HG03575 (cell line): ENCODE data around the gene TMEM151B.
"Not testable (repeated sequence)": the region's sequence is repeated elsewhere in the genome, so short reads cannot be mapped to it uniquely, and the experiment has no call there.

ENCODE experiments used
- ATAC-seq: cut with Tn5 transposase; IDR thresholded peaks from one replicate; pipeline ENCODE4 v1.9.1; 2021; ENCODE audit not compliant: unreplicated experiment, insufficient number of reproducible peaks, low FRiP score; ENCODE audit errors: extremely low read depth

The TMEM151B gene

DNA sequence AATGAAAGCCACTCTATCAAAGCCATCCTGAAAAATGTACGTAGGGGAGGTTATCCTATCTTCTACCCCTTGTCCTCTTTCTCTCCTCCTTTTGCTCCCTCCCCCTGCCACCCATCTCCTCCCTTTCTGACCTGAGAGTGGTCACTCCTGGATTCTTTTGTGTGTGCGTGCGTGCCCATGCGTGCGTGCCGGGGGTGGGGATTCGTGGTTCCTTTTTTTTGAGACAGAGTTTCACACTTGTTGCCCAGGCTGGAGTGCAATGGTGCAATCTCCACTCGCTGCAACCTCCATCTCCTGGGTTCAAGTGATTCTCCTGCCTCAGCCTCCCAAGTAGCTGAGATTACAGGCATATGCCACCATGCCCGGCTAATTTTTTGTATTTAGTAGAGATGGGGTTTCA is 38.8 kb upstream of the TMEM151B start:
- ATAC-seq = not testable (repeated sequence)

- ATAC-seq = no peak
Measured at GRCh38 chr6:44232676-44233566, 37.3 kb upstream of the TMEM151B start.

- no peak for ATAC-seq
Measured at GRCh38 chr6:44233567-44234100, 36.6 kb upstream of the TMEM151B start.

DNA sequence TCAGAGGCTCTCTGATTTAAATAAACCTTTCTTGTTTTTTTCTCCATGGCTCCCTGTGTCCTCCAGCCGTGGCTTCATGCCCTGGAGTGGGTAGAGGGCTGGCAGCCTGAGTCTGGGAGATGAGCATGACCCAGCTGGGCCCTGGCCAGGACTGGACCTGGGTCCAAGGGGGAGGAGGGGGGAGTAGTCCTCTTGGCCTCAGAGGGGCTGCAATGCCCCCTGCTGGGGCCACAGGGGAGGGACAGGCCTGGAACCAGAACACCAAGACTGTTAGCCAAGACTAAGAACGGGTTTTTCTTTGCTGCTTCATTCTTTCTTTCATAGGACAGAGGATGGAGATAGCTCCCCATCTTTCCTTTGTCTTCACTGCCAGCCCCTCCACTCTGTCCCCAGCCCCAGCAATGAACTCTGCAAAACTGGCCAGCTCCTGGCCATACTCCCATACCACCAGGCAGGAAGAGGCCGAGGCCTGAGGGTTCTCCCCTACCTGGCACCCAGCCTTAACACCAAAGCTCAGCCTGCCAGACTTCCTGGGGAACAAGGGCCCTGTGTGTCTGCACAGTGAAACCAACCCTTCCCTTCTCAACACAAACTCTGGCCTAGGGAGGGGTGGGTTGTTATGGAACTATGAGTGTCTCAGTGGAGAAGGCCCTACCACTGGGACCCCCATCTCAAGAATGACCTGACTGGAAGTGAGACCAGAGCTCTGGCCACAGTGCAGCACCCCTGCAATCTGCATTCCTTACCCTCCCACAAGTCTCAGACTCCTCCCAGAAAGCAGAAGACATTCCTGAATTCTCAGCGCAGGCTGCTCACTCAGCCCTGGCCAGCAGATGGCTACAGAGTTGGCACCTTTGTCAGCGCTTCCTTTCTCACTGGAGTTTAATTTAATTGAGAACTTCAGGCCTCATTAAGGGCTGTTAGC is 35.9 kb upstream of the TMEM151B start:
- ATAC-seq = no peak

- no peak for ATAC-seq
Measured at GRCh38 chr6:44235269-44235668, 35.0 kb upstream of the TMEM151B start.

DNA sequence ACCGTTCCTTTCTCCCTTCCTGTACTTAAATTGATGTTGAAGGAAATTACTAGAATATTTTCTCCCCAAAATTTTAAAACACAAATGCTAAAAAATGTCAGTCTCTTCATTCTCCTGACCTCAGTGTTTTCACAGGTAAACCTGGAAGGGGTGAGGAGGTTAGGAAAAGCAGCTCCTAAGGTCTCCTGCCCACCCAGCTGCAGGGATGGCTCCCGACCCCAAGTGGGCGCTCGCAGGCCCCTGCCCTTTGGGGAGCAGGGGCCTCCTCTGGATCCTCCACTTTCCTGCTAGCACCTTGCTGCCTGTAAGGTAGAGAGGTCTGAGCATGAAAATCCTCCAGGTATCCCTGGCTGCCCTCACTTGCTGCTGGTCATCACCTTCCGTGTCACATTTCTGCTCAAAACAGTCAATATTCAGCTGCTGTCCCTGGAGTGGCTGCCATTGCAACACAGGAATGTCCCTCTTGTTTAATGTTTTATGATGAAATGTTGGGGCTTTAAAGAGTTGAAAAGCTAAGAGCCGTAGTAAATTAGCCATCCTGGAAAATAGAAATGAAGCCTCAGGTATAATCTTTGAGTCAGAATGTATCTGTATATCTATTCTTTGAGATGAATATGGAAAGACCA is 34.2 kb upstream of the TMEM151B start:
- no peak for ATAC-seq

DNA sequence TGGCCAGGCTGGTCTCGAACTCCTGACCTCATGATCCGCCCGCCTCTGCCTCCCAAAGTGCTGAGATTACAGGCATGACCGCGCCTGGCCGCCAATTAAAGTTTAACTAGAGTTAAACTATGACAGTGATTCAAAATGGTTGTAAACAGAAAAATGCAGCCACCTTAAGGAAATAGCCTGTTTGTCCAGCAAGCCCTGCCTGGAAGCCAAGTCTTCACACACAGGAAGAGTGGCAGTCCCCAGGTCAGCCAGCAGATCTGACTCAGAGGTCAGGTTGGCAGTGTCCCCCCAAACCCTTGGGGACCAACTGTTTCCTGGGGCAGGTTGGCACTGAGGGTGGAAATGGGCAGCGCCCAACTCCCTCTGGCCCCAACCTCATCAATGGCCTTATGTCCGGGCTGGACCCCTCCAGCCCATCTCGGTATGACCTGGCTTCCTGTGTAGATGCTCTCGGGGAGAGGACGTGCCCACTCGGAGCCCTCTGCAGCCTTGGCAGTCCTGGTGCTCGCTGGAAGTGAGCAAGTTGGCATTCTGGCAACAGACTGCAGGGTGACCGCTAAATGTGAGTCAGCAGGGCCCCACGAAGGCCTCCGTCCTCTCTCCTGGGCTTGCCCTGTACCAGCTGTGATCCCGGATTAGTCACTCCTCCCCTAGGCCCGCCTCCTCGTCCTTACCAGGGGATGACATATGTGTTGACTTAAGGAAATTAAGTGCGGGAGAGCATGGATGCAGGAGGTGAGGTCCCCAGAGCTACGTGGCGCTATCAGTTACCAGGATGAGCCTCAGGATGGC is 33.0 kb upstream of the TMEM151B start:
- no peak for ATAC-seq

DNA sequence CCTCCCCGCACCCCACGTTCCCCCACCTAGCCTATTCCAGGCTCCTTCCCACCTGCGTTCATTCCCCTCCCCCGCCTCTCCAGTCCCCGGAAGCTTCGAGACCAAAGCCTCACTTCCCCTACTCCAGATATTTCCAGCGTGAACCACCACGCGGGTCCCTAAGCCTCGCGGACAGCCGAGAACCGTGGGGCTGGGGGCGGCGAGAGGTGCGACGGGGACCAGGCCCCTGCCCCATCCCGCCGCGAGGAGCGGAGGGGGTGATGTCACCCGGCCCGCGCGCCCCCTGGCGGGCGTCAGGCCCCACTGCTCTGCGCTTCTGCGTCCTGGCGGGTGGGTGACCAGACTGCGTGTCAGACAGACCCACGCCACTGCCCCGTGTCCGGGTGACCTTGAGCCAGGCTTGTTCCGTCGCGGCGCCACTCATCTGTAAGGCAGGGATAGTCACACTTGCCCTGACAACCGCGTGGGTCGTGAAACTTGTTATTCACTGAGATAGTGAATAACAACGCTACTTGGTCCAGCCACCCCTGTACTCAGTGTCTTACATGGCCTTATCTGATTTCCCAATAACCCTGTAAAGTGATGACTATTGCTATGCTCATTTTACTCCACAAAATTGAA is 32.3 kb upstream of the TMEM151B start:
- no peak for ATAC-seq

- no peak for ATAC-seq
Measured at GRCh38 chr6:44238687-44239350, 31.4 kb upstream of the TMEM151B start.

GRCh38 chr6:44243345-44243744 is 26.9 kb upstream of the TMEM151B start:
- ATAC-seq = no peak

DNA sequence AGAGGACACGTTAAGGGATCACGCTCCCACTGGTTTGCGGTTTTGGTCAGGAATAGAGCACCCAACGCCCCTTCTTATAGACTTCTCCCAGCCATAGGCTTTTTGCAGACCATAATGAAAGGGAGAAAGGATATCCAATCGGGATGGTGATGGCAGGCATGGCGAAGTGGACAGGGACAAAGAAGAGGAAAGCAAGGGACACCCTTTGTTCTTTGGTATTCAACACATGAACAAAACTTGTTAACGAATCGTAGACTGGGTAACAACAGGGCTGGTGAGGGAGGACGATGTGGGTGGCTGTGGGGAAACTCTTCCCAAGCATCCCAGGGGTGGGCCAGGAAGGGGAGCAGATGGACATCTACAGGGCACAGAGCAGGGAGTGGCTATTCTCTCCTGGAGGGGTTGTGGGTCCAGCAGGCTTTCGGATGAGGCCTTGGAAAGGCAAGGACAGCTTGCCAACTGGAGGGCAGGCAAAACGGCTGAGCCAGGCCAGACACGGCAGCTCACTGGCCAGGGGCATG is 24.8 kb upstream of the TMEM151B start:
- ATAC-seq = no peak

DNA sequence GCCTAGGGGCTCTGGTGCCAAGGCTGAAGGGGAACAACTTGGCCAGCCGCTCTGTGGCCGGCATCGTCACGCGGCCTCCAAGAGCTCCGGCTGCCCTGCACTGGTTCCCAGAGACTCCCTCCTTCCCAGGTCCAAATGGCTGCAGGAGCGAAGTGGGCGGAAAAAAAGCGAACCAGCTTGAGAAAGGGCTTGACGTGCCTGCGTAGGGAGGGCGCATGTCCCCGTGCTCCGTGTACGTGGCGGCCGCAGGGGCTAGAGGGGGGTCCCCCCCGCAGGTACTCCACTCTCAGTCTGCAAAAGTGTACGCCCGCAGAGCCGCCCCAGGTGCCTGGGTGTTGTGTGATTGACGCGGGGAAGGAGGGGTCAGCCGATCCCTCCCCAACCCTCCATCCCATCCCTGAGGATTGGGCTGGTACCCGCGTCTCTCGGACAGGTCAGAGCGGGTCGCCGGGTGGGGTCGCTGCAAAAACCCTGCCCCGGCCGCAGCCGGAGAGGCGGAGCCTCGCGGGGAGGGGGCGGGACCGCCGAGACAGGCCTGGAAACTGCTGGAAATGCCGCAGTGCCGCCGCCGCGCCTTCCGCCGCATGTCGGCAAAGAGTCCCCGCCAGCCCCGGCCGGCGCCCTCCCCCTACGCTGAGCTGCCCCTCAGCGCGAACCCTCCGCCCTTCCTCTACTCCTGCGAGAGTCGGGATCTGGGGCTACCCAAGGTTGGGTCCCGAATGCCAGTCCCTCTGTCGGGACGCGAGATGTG is 24.2 kb upstream of the TMEM151B start:
- peak; percentile 18 for ATAC-seq

DNA sequence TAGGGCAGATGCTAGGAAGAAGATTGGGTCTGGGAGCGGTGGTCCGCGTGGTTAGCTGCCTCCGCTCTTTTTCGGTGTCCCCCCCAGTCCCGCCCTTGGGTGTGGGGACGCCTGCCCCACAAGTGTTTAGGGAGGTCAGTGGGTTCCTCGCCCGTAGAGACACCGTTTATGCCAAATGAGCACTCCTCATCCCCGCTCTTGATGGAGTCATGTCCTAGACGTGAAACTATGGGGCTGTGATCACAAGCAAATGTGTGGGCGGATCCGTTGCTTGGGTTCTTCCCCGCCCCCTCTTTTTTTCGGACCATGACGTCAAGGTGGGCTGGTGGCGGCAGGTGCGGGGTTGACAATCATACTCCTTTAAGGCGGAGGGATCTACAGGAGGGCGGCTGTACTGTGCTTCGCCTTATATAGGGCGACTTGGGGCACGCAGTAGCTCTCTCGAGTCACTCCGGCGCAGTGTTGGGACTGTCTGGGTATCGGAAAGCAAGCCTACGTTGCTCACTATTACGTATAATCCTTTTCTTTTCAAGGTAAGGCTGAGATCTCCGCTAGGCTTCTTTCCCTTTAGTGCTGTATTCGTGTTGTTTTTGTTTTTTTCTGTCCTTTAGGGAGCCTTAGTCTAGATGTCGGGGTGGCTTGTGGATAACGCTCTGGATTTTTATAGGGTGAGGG is 23.4 kb upstream of the TMEM151B start, which contains the start of gene HSP90AB1:
HSP90AB1 (plus strand) TSS at position 439 of the 675 bp plus-strand sequence. CDS start 1,529 bp downstream, outside the sequence.
- peak; percentile 43 for ATAC-seq

- ATAC-seq = no peak
Measured at GRCh38 chr6:44247338-44248302, 22.6 kb upstream of the TMEM151B start.

DNA sequence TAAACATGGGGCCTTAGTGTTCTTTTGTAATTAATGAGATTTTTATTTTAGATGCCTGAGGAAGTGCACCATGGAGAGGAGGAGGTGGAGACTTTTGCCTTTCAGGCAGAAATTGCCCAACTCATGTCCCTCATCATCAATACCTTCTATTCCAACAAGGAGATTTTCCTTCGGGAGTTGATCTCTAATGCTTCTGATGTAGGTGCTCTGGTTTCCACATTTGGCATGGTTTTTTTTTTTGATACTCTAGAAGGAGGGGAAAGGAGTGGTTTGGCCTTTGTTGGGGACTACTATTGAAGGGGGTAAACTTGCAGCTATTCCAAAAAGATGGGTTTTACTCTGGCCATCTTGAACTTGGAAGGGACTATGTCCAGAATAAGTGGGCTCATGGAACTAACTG is 21.7 kb upstream of the TMEM151B start:
- no peak for ATAC-seq
